GM23338 (cell line): ENCODE data around the gene PJA1.

Experiments used
- CTCF ChIP-seq, 2 experiments: fragments of 200-600 bp in 1 of 2; sonication (generic) in 1 of 2; conservative IDR thresholded peaks; 2 replicates each; pipeline versions ENCODE4 v1.5.1 to v1.6.1; 2016 to 2017; ENCODE audit warnings: antibody characterized with exemption in 2 of 2, low read depth in 2 of 2, mild to moderate bottlenecking in 2 of 2, moderate library complexity in 1 of 2
- NANOG ChIP-seq: IDR thresholded peaks from 2 replicates; pipeline ENCODE4 v1.6.1; 2016; ENCODE audit warnings: antibody characterized with exemption, borderline replicate concordance

GRCh38 chrX:69197690-69198089, 32.4 kb upstream of the PJA1 start:
- TF ChIP-seq CTCF (conservative IDR thresholded peaks at IDR 0.05; ENCODE audit: low read depth in 2 of 2) (no peak), NANOG (no peak)
